D721Med (cell line): ENCODE results near the gene CSNK1D.

ENCODE experiments used
- DNase-seq: peaks from one replicate; pipeline ENCODE4 v3.0.0; 2011; ENCODE audit warnings: low spot score; ENCODE audit not compliant: insufficient read length
- FAIRE-seq: peaks from 2 replicates; lab custom pipeline; 2011; peaks lifted over from hg19 to GRCh38; lab: Jason Lieb, UNC
- CTCF ChIP-seq: IDR thresholded peaks from 2 replicates; pipeline ENCODE4 v1.5.1; 2012; ENCODE audit warnings: mild to moderate bottlenecking, control low read depth; ENCODE audit not compliant: insufficient read depth; ENCODE audit errors: missing control alignments

The CSNK1D gene

GRCh38 chr17:82275326-82275725 lies 1.8 kb upstream of the CSNK1D start:
- no peak for DNase-seq
- no peak for TF ChIP-seq CTCF
- FAIRE-seq, result no peak

- no peak for TF ChIP-seq CTCF
- FAIRE-seq, result no peak
- DNase-seq, result no peak
Observed at GRCh38 chr17:82274134-82275020, 877 bp upstream of the CSNK1D start.

DNA sequence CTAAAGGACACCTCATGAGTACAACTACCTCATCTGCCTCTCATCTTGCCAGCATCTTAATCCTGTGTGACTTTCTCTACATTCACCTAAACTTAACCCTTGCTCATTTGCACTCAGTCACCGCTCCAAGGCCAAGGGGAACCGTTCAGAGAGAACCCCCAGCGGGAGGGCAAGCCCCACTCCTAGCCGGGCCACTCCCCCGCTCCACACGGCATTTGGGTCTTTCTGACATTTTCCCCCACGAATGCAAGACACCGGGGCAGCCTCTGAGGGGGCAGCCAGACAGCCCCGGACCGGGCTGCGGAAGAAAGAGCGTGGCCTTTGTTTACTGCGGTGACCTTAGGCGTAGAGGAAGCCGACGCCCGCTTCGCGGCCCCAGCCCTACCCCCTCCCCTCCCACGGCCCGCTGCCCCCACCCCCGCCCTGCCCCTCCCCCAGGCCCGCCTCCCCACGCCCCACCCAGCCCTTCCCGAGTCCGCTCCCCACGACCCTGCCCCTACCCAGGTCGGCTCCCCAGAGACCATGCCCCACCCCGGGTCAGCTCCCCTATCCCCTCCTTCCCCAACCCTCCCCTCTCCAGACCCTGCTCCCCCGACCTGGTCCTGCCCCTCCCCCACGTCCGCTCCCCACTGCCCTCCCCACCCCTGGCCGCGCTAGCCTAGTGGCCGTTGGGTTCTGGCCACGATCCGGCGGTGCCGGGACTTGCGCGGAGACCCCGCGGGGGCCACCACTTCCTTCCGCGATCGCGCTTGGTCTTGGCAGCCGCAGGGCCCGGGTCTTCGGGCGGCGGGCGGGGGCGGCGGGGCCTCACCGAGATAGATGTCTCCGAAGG lies 789 bp downstream of the CSNK1D start:
- TF ChIP-seq CTCF, result no peak
- FAIRE-seq (no peak), DNase-seq (peak; percentile 53)

- DNase-seq (no peak), FAIRE-seq (no peak)
- no peak for TF ChIP-seq CTCF
Observed at GRCh38 chr17:82271401-82271800, 2.1 kb downstream of the CSNK1D start.

GRCh38 chr17:82270651-82271050 lies 2.8 kb downstream of the CSNK1D start:
- DNase-seq, result no peak
- no peak for TF ChIP-seq CTCF
- FAIRE-seq, result no peak

DNA sequence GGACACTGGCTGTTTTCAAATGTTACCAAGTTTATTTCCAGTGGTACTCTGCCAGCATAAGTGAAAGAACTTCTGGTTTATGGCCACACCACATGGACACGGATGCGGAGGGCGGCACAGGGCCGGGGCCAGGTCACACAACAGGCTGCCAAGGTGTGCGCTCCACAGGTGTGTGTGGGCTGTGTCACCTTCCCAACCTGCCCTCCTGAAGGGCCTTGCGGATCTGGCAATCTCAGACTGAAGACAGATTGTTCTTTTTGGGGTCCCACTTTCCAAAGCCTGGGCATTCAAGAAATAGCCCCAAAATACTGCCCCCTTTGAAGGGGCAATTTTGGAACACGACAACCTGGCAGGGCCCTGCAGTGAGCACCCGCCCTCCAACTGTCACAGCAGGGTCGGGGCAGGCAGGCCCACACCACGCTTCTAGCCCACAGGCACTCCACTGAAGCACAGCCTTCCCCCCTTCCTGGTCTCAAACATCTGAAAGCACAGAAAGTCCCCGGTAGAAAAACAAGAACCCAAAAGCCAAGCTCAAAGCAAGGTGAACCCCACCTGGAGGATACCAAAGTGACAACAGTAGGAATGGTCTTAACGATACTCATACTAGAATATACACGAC lies 3.5 kb downstream of the CSNK1D start:
- DNase-seq (no peak), FAIRE-seq (no peak)
- no peak for TF ChIP-seq CTCF
